ENCODE results near the gene PLGRKT. TPM values are rescaled to one million over a fixed set of nuclear protein-coding genes. Genes with fewer than 3 reads are reported as not detected.
A peak's percentile ranks its signal among the peaks of the same experiment; 100 is the strongest.
"Not testable (repeated sequence)": the region's sequence is repeated elsewhere in the genome, so short reads cannot be mapped to it uniquely, and the experiment has no call there.

The PLGRKT gene
- total RNA-seq, 1 experiment from 2014 or later = 11.5 TPM

GRCh38 chr9:5452286-5452609 is 14.5 kb upstream of the PLGRKT start:
- no peak for DNase-seq (ENCODE audit: low spot score)

GRCh38 chr9:5450359-5451091 is 12.8 kb upstream of the PLGRKT start, which contains the start of gene CD274:
Gene CD274 (plus strand): TSS chr9:5450542. CDS start chr9:5456114, 5,572 bp downstream.
- DNase-seq (ENCODE audit: low spot score) = peak; percentile 72

- no peak for DNase-seq (ENCODE audit: low spot score)
Measured at GRCh38 chr9:5449521-5450358, 12.0 kb upstream of the PLGRKT start.

- DNase-seq (ENCODE audit: low spot score) = no peak
Measured at GRCh38 chr9:5448461-5449435, 11.0 kb upstream of the PLGRKT start.

- no peak for DNase-seq (ENCODE audit: low spot score)
Measured at GRCh38 chr9:5448016-5448415, 10.3 kb upstream of the PLGRKT start.

GRCh38 chr9:5447337-5447736 is 9.6 kb upstream of the PLGRKT start:
- DNase-seq (ENCODE audit: low spot score) = no peak

- peak; percentile 60 for DNase-seq (ENCODE audit: low spot score)
Measured at GRCh38 chr9:5446451-5447236, 8.9 kb upstream of the PLGRKT start.

- DNase-seq (ENCODE audit: low spot score) = no peak
Measured at GRCh38 chr9:5445886-5446285, 8.2 kb upstream of the PLGRKT start.

- DNase-seq (ENCODE audit: low spot score) = not testable (repeated sequence)
Measured at GRCh38 chr9:5445096-5445495, 7.4 kb upstream of the PLGRKT start.

- no peak for DNase-seq (ENCODE audit: low spot score)
Measured at GRCh38 chr9:5443850-5444249, 6.1 kb upstream of the PLGRKT start.

- peak; percentile 62 for DNase-seq (ENCODE audit: low spot score)
Measured at GRCh38 chr9:5442400-5443011, 4.8 kb upstream of the PLGRKT start.

GRCh38 chr9:5441043-5441442 is 3.3 kb upstream of the PLGRKT start:
- peak; percentile 43 for DNase-seq (ENCODE audit: low spot score)

GRCh38 chr9:5440426-5440825 is 2.7 kb upstream of the PLGRKT start:
- DNase-seq (ENCODE audit: low spot score) = no peak

GRCh38 chr9:5438301-5439162 is 807 bp upstream of the PLGRKT start:
- no peak for DNase-seq (ENCODE audit: low spot score)

- DNase-seq (ENCODE audit: low spot score) = no peak
Measured at GRCh38 chr9:5436441-5436840, 1.3 kb downstream of the PLGRKT start.

- DNase-seq (ENCODE audit: low spot score) = no peak
Measured at GRCh38 chr9:5435912-5436311, 1.8 kb downstream of the PLGRKT start.

GRCh38 chr9:5433841-5434810 is 3.6 kb downstream of the PLGRKT start:
- DNase-seq (ENCODE audit: low spot score) = not testable (repeated sequence)

GRCh38 chr9:5433328-5433727 is 4.4 kb downstream of the PLGRKT start:
- not testable (repeated sequence) for DNase-seq (ENCODE audit: low spot score)

Data from A172 (cell line).